HG03159 (cell line): ENCODE measurements around the gene ERCC2.

Source experiments
- ATAC-seq: cut with Tn5 transposase; IDR thresholded peaks from one replicate; pipeline ENCODE4 v1.9.1; 2021; ENCODE audit warnings: mild to moderate bottlenecking, moderate library complexity; ENCODE audit not compliant: unreplicated experiment

ERCC2 gene

GRCh38 chr19:45356760-45357444 is 13.5 kb downstream of the ERCC2 start:
- ATAC-seq, result no peak

GRCh38 chr19:45355910-45356309 is 14.5 kb downstream of the ERCC2 start:
- no peak for ATAC-seq

- ATAC-seq, result no peak
These were observed 15.0 kb downstream of the ERCC2 start for GRCh38 chr19:45355402-45355801.

GRCh38 chr19:45354241-45354842 is 16.0 kb downstream of the ERCC2 start:
- no peak for ATAC-seq

GRCh38 chr19:45352914-45353796 is 17.2 kb downstream of the ERCC2 start:
- ATAC-seq, result no peak

- no peak for ATAC-seq
These were observed 17.9 kb downstream of the ERCC2 start for GRCh38 chr19:45352471-45352870.

- ATAC-seq, result no peak
These were observed 18.3 kb downstream of the ERCC2 start for GRCh38 chr19:45352062-45352461.

GRCh38 chr19:45351401-45351952 is 18.9 kb downstream of the ERCC2 start:
- ATAC-seq, result no peak

- no peak for ATAC-seq
These were observed 19.8 kb downstream of the ERCC2 start for GRCh38 chr19:45350477-45351058.

GRCh38 chr19:45349430-45349941 is 20.9 kb downstream of the ERCC2 start:
- no peak for ATAC-seq

- ATAC-seq, result no peak
These were observed 21.3 kb downstream of the ERCC2 start for GRCh38 chr19:45349126-45349415.

GRCh38 chr19:45348367-45349125 is 21.8 kb downstream of the ERCC2 start:
- no peak for ATAC-seq

- no peak for ATAC-seq
These were observed 22.6 kb downstream of the ERCC2 start for GRCh38 chr19:45347570-45348366.

- no peak for ATAC-seq
These were observed 23.9 kb downstream of the ERCC2 start for GRCh38 chr19:45346449-45346848.

GRCh38 chr19:45345506-45345860 is 24.9 kb downstream of the ERCC2 start:
- no peak for ATAC-seq

GRCh38 chr19:45344621-45345505 is 25.5 kb downstream of the ERCC2 start:
- ATAC-seq, result no peak

GRCh38 chr19:45342911-45343310 is 27.5 kb downstream of the ERCC2 start:
- no peak for ATAC-seq

- ATAC-seq, result no peak
These were observed 29.4 kb downstream of the ERCC2 start for GRCh38 chr19:45340899-45341453.
